ENCODE data around the gene DCHS1.
"Not testable (repeated sequence)": the region's sequence is repeated elsewhere in the genome, so short reads cannot be mapped to it uniquely, and the experiment has no call there.

The DCHS1 gene, protein sequence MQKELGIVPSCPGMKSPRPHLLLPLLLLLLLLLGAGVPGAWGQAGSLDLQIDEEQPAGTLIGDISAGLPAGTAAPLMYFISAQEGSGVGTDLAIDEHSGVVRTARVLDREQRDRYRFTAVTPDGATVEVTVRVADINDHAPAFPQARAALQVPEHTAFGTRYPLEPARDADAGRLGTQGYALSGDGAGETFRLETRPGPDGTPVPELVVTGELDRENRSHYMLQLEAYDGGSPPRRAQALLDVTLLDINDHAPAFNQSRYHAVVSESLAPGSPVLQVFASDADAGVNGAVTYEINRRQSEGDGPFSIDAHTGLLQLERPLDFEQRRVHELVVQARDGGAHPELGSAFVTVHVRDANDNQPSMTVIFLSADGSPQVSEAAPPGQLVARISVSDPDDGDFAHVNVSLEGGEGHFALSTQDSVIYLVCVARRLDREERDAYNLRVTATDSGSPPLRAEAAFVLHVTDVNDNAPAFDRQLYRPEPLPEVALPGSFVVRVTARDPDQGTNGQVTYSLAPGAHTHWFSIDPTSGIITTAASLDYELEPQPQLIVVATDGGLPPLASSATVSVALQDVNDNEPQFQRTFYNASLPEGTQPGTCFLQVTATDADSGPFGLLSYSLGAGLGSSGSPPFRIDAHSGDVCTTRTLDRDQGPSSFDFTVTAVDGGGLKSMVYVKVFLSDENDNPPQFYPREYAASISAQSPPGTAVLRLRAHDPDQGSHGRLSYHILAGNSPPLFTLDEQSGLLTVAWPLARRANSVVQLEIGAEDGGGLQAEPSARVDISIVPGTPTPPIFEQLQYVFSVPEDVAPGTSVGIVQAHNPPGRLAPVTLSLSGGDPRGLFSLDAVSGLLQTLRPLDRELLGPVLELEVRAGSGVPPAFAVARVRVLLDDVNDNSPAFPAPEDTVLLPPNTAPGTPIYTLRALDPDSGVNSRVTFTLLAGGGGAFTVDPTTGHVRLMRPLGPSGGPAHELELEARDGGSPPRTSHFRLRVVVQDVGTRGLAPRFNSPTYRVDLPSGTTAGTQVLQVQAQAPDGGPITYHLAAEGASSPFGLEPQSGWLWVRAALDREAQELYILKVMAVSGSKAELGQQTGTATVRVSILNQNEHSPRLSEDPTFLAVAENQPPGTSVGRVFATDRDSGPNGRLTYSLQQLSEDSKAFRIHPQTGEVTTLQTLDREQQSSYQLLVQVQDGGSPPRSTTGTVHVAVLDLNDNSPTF (N-terminal part only)

DNA sequence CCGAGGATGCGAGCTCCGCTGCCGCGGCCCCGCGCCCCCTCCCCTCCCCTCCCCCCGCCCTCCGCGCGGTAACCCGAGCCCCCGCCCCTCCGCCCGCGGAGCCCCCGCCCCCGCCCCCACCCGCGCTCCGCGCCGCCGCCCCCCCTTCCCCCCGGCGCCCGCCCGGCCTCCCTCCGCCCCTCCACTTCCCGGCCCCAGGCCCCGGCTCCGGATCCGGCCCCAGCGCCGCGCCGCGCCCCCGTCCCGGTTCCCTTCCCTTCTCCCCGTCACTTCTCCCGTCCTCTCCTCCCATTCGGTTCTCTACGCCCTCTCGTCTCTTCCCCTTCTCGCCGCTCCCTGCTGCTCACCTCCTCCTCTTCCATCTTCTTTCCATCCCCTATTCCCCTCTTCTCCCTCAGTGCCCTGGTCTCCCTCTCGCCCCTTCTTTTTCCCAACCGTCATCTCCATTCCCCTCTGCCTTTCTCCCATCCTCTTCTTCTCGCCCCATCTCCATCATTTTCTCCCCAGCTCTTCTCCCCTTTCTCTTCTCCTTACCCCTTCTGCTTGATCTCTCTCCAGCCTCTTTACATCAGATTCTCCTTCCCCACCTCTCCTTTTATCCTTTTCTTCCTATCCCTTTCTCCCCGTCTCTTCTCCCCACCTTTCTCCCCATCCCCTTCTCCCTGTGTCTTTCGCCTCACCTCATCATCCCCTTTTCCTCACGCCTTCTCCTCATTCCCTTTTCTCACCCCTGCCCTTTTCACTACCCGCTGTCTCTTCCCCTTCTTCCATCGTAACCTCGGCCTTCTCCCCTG is at the start of gene DCHS1:
Gene DCHS1, minus strand, starts transcription at position 20 of the 794 bp plus-strand sequence. CDS start 14,196 bp downstream, outside the sequence.
- DNase-seq (ENCODE audit: low spot score) = no peak

DNA sequence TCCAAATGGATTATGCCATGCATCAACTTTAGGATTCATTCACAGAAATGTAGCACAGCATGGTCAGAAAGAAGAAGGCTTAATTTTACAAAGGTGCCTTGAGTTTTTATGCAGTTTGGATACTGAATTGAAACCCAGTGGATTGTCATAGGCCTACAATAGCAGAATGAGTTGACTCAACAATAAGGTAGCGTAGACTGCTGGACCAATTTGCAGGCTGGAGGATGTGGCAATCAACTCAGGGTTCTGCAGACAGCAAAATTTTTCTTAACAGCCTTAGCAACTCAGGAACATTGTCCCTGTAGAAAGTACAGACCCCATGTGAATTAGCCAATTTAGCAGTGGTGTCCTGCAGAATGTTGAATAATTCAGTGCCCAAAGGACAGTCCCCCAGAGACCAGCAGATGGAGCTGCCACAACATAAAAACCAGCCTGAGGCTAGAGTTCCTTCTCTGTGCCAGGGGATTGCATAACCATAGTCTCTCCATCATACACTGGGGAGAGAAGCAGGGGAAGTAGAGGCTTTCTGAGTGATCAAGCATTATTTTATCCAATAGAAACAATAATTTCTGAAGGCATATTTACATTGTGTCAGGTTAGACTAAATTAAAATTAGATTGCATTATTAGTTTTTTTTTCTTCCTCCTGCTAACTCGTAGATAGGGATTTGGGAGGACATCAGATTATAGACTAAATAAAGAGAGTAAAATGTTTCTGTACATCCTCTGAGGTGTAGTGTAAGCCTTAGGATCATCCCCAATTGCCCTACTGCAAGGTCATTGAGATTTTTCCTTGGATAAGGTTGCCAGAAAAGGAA is 47.8 kb upstream of the DCHS1 start:
- peak; percentile 92 for DNase-seq (ENCODE audit: low spot score)

DNA sequence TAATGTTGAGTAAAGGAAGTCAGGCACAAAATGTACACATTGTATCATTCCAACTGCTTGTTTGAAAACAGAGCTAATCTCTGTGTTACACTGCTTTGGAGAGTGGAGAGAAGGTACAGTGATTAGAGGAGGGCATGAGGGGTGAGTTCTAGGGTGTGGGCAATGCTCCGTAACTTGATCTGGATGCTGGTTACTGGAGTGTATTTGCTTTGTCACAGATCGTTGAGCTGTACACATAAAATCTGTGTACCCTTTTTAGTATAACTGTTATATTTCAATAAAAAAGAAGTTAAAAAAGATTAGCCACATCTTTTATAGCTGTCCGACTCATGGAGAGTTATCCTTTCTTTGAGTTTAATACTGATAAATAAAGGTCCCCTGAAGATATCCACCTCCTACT is 46.3 kb upstream of the DCHS1 start:
- DNase-seq (ENCODE audit: low spot score) = not testable (repeated sequence)

DNA sequence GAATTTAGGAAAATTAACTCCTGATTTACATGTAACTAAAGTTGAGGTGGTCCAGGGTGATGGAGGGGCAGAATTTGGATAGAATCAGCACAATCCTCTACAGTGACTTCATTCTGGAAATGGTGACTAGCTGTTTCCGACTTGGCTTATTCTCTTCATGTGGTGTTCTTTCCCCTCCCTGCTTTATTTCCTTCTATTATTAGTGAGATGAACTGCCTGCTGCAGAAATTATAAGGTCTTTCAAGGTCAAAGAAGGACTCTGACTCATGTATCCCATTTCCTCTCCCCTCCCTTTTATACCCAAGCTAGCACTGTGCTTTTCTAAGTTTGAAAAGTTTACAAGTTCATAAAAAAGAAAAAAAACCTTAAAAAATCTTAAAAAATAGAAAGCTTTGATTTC is 39.8 kb upstream of the DCHS1 start:
- DNase-seq (ENCODE audit: low spot score) = no peak

DNA sequence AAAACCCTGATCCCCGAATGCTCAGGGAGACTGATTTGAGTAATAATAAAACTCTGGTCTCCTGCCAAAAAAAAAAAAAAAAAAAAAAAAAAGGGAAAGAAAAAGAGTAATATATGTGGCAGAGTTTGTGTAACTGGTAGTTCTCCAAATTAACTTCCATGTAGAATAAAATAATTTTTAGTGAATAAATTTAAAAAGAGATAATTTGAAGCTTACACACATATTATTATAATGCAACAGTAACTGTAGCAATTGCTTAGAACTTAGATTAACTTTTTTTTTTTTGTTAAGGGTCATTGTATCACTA is 38.6 kb upstream of the DCHS1 start:
- no peak for DNase-seq (ENCODE audit: low spot score)

DNA sequence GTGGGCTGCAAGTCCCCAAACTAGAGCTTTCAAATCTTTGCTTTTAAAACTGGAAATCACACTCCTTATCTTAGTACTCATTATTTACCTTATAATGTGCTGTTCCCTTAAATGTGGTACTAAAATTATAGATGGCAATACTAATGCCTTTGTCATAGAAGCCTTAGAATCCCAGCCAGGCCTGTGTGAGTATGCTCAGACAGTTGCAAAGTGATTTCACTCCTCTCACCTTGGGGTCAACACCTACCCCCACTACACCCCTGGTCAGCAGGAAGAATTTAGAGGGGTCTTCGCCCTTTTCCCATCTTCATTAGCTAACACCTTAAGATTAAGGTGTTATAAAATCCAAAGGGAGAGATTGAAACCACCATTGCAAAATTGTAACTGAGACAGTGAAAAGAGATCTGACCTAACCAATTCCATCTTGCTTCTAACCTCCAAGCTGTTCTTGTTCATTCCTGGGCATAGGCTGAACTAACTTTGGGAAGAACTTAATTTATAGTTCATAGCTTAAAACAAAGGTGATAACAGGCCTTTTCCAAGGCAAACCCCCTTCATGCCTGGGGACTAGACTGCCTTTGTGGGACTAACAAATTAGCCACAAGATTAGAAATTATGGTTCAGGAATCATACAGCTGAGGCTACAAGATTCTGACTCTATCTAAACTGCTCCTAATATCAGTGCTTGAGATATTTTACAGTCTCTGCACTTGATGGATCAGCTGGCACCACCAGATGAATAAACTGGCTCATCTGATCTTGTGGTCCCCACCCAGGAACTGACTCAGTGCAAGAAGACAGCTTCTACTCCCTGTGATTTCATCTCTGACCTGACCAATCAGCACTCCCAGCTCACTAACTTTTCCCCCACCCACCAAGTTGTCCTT is 38.0 kb upstream of the DCHS1 start:
- no peak for DNase-seq (ENCODE audit: low spot score)

DNA sequence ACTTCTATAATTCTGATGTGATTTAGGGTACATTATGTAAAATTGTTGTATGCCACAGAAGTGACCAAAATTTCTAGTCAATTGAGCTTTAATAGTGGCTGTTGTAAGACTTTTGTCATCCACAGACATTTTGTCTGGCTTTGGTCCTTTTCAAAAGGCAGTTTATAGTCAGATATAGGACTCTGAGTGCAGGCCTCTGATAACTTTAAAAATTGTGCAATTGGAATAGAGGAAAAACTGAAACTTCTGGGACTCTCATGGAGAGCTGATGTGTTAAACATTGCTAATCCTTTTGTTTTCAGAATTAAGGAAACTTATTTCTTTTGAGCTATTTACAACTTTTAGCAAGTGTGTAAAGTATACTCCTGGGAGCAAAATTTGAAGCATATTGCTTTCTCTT is 36.5 kb upstream of the DCHS1 start:
- DNase-seq (ENCODE audit: low spot score) = no peak

DNA sequence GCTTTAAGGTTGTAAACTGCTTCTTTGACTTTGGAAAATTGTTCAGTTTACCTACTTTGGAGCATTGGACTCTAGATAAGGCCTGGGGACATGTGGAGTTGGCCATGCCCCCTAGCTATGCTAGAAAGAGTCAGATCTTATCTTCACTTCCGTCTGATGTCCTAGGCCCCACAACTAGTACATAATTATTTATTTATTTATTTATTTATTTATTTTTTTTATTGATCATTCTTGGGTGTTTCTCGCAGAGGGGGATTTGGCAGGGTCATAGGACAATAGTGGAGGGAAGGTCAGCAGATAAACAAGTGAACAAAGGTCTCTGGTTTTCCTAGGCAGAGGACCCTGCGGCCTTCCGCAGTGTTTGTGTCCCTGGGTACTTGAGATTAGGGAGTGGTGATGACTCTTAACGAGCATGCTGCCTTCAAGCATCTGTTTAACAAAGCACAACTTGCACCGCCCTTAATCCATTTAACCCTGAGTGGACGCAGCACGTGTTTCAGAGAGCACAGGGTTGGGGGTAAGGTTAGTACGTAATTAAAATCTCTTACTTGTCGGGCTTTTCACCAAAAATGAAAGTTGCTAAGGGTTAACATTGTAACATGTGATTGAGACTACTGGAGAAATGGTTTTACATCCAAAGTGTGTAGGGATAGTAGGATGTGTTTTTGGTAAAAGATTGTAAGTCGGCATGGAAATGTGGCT is 35.0 kb upstream of the DCHS1 start:
- not testable (repeated sequence) for DNase-seq (ENCODE audit: low spot score)

DNA sequence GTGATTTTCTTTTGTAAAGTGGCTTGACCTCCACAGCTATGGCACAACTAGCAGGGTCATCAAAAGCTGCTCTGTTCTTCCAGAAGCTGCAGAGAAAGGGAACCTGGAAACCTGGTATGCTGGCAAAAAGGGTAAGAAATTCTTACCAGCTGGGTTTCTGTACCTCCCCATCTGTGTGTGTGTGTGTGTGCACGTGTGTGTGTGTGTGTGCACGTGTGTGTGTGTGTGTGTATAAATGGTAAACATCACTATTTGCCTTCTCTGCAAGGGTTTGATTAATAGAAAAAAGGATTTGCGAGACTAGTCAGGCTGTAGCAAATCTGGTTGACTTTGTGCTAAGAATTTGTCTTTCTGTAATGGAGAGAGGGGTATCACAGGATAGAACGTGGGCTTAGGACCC is 32.3 kb upstream of the DCHS1 start:
- no peak for DNase-seq (ENCODE audit: low spot score)

DNA sequence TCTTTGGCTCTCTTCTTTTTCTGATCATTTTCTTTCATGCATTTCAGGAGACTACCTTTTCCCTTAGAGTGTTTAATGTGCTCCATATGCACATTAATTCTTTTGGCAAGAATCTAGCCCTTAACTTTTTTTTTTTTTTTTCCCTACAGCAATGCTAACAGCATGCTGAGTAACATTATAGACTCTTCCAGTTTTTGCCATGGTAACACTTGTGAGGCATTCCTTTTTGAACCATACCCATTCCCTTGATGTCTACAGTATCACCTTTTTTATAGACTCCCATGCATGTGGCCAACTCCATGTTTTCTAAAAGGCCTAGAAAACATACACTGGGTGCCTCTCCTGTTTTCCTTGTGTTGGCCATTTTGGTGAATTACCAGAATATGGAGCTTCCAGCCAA is 30.4 kb upstream of the DCHS1 start:
- no peak for DNase-seq (ENCODE audit: low spot score)

DNA sequence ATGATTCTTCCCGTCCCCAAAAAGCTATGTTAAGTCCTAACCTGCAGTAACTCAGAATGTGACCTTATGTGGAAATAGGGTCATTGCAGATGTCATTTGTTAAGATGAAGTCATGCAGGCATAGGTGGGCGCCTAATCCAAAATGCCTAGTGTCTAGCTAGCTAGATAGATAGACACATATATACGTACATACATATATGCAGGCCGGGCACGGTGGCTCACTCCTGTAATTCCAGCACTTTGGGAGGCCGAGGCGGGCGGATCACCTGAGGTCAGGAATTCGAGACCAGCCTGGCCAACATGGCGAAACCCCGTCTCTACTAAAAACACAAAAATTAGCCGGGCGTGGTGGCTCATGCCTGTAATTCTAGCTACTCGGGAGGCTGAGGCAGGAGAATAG is 28.5 kb upstream of the DCHS1 start:
- not testable (repeated sequence) for DNase-seq (ENCODE audit: low spot score)

DNA sequence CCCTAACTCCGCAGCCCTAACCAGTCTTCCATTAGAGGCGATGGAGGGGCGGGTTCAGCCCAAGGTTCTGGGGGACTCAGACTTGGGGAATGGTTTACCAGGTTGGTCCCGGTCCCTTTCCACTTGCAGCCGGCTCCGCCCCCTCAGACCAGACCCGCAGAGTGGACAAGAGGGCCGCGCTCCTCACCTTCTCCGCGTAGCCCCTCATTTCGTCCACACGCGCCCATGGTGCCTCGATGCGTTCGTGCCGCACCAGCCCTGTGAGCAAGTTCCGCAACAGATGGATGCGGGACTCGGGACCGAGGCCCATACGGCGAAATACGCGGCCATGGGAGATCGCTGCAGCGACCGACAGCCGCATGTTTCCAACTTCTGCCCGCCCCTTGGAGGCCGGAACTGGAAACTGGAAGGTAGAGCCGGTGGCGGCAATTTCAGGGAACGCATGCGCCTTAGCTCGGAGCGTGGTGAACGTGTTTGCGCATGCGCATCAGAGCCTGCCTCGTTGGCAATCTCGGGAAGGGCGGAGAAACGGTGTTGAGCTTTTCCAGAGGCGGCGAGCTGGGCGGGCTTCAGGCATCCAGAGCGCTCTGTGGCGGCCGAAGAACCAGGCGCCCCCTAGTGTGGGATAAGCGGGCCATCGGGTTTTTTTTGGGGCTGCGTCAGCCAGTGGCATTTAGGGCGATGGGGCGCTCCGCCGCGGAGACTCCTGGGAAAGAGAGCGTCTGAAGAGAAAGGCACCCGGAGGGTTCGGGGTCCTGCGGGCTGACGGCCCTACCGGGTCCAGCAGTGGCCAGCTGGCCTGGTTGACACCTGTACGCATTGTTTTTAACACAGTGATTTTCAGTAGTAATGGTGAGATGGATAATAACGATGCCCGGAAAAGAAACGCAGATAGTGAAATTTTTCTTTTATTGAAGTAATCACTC is 27.6 kb upstream of the DCHS1 start, which contains the start of gene MRPL17:
Gene MRPL17, minus strand, starts transcription at position 405 of the 926 bp plus-strand sequence. Its CDS starts 44 bp downstream, at position 361.
- DNase-seq (ENCODE audit: low spot score) = peak; percentile 99

DNA sequence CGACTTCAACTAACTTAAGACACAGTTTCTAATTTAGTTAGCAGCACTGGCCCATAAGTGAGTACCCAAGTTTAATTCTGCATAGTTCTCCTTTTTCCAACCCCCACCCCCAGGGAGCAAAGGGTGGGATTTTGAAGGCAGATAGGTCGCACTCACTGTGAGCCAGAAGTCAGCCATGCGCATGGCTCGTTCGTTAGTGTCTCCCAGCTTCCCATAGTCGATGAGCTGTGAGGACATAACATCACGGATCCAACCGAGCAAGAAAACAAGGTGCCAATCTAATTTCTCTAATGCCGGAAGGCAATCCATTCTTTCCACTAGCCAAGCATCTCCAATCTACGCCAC is 27.0 kb upstream of the DCHS1 start:
- DNase-seq (ENCODE audit: low spot score) = peak; percentile 42

DNA sequence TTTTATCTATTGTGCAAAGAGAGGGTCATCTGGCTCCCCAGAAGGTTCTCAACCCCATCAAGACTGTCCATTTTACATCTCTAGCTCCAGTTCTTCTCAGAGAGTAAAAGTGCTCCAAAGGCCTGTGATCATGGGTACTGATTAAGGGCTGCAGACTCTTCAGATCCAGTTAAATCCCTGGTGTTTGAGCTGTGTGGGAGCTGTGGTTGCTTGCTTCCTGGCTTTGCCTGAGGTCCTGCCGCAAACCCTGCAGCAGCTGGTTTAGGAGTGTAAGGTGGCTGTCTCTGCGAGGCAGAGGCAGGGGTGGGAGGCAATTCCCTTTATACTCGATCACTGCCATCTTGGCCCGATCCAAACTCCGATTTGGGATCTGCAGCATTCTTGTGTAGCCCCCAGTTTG is 26.3 kb upstream of the DCHS1 start:
- no peak for DNase-seq (ENCODE audit: low spot score)

DNA sequence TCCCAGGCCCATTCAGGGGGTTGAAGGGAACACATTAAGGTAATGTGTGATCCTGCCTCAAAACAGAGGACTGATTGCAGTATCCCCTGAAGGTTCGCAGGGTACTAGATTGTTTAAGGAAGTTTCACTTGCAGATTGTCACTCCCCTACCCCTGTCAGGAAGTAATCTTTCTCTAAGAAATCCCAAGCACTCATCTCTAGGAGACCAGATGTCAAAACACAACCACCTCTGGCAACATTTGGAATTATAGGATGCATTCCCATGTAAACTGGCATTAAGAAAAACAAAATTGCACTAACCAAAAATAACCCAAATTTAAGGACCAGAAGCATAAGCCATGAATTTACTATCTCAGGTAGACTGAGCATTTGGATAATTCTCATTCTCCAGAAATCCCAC is 25.9 kb upstream of the DCHS1 start:
- DNase-seq (ENCODE audit: low spot score) = no peak

DNA sequence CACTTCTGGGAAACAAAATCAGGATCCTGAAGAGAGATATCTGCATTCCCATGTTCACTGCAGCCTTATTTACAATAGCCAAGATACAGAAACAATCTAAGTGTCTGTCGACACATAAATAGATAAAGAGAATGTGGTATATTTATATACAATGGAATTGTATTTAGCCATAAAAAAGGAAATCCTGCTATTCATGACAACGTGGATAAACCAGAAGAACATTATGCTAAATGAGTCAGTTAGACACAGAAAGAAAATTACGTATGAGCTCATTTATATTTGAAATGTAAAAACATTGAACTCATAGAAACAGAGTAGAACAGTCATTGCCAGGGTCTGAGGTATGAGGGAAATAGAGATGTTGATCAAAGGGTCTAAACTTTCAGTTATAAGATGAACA is 21.4 kb upstream of the DCHS1 start:
- DNase-seq (ENCODE audit: low spot score) = no peak

DNA sequence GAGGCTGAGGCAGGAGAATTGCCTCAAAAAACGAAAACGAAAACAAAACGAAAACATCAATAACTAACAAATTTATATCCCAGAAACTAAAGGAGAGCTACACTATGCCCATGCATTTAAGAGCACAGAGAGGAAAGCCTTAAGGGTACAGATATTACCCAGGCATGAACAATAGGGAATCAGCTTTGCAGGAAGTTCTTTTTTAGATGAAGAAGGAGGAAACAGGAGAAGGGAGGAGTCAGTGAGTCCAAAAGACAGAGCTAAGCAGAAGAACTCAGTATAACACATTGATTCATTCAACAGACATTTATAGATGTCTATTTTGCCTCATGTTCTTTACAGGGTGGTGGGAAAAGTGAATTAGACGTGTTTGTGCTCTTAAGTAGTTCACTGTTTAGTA is 19.3 kb upstream of the DCHS1 start:
- DNase-seq (ENCODE audit: low spot score) = no peak

DNA sequence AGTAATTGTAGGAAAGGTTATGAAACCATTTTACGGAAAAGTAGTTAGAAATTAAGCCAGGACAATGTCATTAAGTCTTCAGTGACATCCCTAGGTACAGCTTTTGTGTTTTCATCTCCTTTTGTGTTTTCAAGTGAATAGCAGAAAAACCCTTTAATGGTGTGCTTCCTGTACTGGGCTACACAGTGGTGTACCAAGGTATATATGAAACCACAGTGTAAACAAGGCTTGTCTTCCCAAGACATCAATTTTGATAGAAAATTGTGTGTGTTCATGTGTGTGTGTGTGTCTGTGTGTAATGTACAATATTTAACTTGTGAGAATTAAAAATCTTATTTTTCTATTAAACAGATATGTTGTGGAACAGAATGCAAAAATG is 18.6 kb upstream of the DCHS1 start:
- no peak for DNase-seq (ENCODE audit: low spot score)

Data from pons (tissue), 1 donor.